HepG2 (cell line): ENCODE measurements around the gene BAIAP2L1. TPM values are rescaled to one million over a fixed set of nuclear protein-coding genes. Genes with fewer than 3 reads are reported as not detected.

ENCODE experiments used
- AFF4 ChIP-seq: sonication (generic); formaldehyde crosslinking; IDR thresholded peaks from 2 replicates; pipeline ENCODE4 v1.4.0; 2020; ENCODE audit warnings: missing genetic modification reagents
- CBX2 ChIP-seq, 2 experiments: fragments of 200-600 bp in 1 of 2; sonication (generic); formaldehyde crosslinking in 1 of 2; IDR thresholded peaks; 2 replicates each; pipeline versions ENCODE4 v1.7.0 to v1.8.1; 2018 to 2022; ENCODE audit warnings: low read depth in 2 of 2, low read length in 1 of 2, mild to moderate bottlenecking in 1 of 2, missing genetic modification reagents in 1 of 2
- DR1 ChIP-seq: sonication (generic); formaldehyde crosslinking; IDR thresholded peaks from 2 replicates; pipeline ENCODE4 v1.8.0; 2021; ENCODE audit warnings: mild to moderate bottlenecking, missing genetic modification reagents, inconsistent platforms
- FOXO1 ChIP-seq: sonication (generic); formaldehyde crosslinking; IDR thresholded peaks from 2 replicates; pipeline ENCODE4 v1.4.0; 2020; ENCODE audit warnings: missing genetic modification reagents
- HMG20A ChIP-seq: IDR thresholded peaks from 2 replicates; pipeline ENCODE4 v1.6.1; 2016; ENCODE audit warnings: borderline replicate concordance
- HNF4A ChIP-seq: sonication (generic); formaldehyde crosslinking; IDR thresholded peaks from 2 replicates; pipeline ENCODE4 v1.4.0; 2020; ENCODE audit warnings: missing genetic modification reagents
- KLF9 ChIP-seq: IDR thresholded peaks from 2 replicates; pipeline ENCODE4 v1.6.1; 2016; ENCODE audit warnings: low read depth
- MAFF ChIP-seq: IDR thresholded peaks from 2 replicates; pipeline ENCODE4 v1.6.1; 2011; ENCODE audit warnings: low read depth, low read length, improper control_type of control experiment
- MATR3 ChIP-seq: sonication (generic); formaldehyde crosslinking; IDR thresholded peaks from 2 replicates; pipeline ENCODE4 v1.4.0; 2020; ENCODE audit warnings: missing genetic modification reagents
- MIXL1 ChIP-seq: IDR thresholded peaks from 2 replicates; pipeline ENCODE4 v1.6.1; 2016
- MTA1 ChIP-seq: sonication (generic); formaldehyde crosslinking; IDR thresholded peaks from 2 replicates; pipeline ENCODE4 v1.4.0; 2020; ENCODE audit warnings: missing genetic modification reagents, mild to moderate bottlenecking, borderline replicate concordance
- NFIB ChIP-seq: sonication (generic); formaldehyde crosslinking; IDR thresholded peaks from 2 replicates; pipeline ENCODE4 v1.9.0; 2021; ENCODE audit warnings: missing genetic modification reagents, mild to moderate bottlenecking, borderline replicate concordance
- NR2F1 ChIP-seq, 2 experiments: fragments of 450-650 bp in 1 of 2; formaldehyde crosslinking in 1 of 2; IDR thresholded peaks; 2 replicates each; pipeline versions ENCODE4 v1.5.0 to v1.6.1; 2016 to 2020; ENCODE audit warnings: mild to moderate bottlenecking in 1 of 2, missing compliant biosample characterization in 1 of 2, missing genetic modification reagents in 1 of 2, moderate library complexity in 1 of 2
- NR3C1 ChIP-seq: sonication (generic); formaldehyde crosslinking; IDR thresholded peaks from 2 replicates; pipeline ENCODE4 v1.4.0; 2020; ENCODE audit warnings: missing genetic modification reagents
- RBM22 ChIP-seq: fragments of 200-400 bp; formaldehyde crosslinking; optimal IDR thresholded peaks from 2 replicates; pipeline ENCODE3; 2017; ENCODE audit warnings: mild to moderate bottlenecking, low read length, moderate library complexity
- RCOR2 ChIP-seq: IDR thresholded peaks from 2 replicates; pipeline ENCODE4 v1.6.1; 2016; ENCODE audit warnings: missing biosample characterization, missing genetic modification reagents
- RFXAP ChIP-seq: sonication (generic); formaldehyde crosslinking; IDR thresholded peaks from 2 replicates; pipeline ENCODE4 v1.4.0; 2020; ENCODE audit warnings: missing genetic modification reagents, borderline replicate concordance
- SOX5 ChIP-seq: IDR thresholded peaks from 2 replicates; pipeline ENCODE4 v1.6.1; 2016; ENCODE audit warnings: borderline replicate concordance
- U2AF1 ChIP-seq: fragments of 200-400 bp; formaldehyde crosslinking; optimal IDR thresholded peaks from 2 replicates; pipeline ENCODE3; 2017; ENCODE audit warnings: mild to moderate bottlenecking, low read depth, low read length
- ZBTB7B ChIP-seq: sonication (generic); formaldehyde crosslinking; IDR thresholded peaks from 2 replicates; pipeline ENCODE4 v1.4.0; 2020; ENCODE audit warnings: missing genetic modification reagents
- ZFP36 ChIP-seq: fragments of 150-350 bp; IDR thresholded peaks from 2 replicates; pipeline ENCODE4 v1.6.1; 2018; ENCODE audit warnings: borderline replicate concordance, low read length, low read depth; ENCODE audit not compliant: partially characterized antibody
- ZNF12 ChIP-seq: sonication (generic); formaldehyde crosslinking; IDR thresholded peaks from 2 replicates; pipeline ENCODE4 v1.5.0; 2020; ENCODE audit warnings: missing genetic modification reagents
- ZNF3 ChIP-seq: IDR thresholded peaks from 2 replicates; pipeline ENCODE4 v1.7.0; 2017; ENCODE audit warnings: inconsistent platforms
- ZNF331 ChIP-seq: sonication (generic); formaldehyde crosslinking; IDR thresholded peaks from 2 replicates; pipeline ENCODE4 v1.4.0; 2020; ENCODE audit warnings: missing genetic modification reagents
- ZNF598 ChIP-seq: sonication (generic); formaldehyde crosslinking; IDR thresholded peaks from 2 replicates; pipeline ENCODE4 v1.5.1; 2020; ENCODE audit warnings: mild to moderate bottlenecking, missing genetic modification reagents, borderline replicate concordance
- ZNF761 ChIP-seq: sonication (generic); formaldehyde crosslinking; conservative IDR thresholded peaks from 2 replicates; pipeline ENCODE4 v1.4.0; 2020; ENCODE audit warnings: mild to moderate bottlenecking, missing genetic modification reagents
- ZNF883 ChIP-seq: sonication (generic); formaldehyde crosslinking; IDR thresholded peaks from 2 replicates; pipeline ENCODE4 v1.5.1; 2020; ENCODE audit warnings: mild to moderate bottlenecking, missing genetic modification reagents; ENCODE audit errors: not compliant biosample characterization
- polyA plus RNA-seq, 8 experiments: library from polyadenylated mRNA; depleted of rRNA in 3 of 8; stranded (reverse) in 7 of 8; unstranded in 1 of 8; fragments of >200 nt; fragmentation: Illumina TruSeq in 4 of 8; extraction: Trizol in 4 of 8; gene quantifications; 2 replicates each; pipeline versions ENCODE4 v1.2.1 to v1.2.3, GENCODE V29; 2011 to 2016; ENCODE audit warnings: low read depth in 4 of 8, missing spikeins in 1 of 8, mixed read lengths in 1 of 8; ENCODE audit not compliant: insufficient read depth in 1 of 8
- total RNA-seq, 5 experiments: library from RNA; depleted of rRNA; stranded (reverse); fragments of >200 nt; fragmentation: Illumina TruSeq; extraction: Trizol; gene quantifications; 2 replicates each; pipeline ENCODE4 v1.2.3, GENCODE V29; 2016; ENCODE audit warnings: low read depth in 1 of 5
- TF ChIP-seq, protein P1 (sequence below): sonication (generic); formaldehyde crosslinking; IDR thresholded peaks from 2 replicates; pipeline ENCODE4 v1.4.0; 2020; ENCODE audit warnings: missing genetic modification reagents

BAIAP2L1 gene
- total and polyA plus RNA-seq, 2 of the 13 experiments (the other 11 are each of a cell fraction or from before 2014, with no cell fraction given): 13.0 to 21.5 TPM

- TF ChIP-seq RFXAP (peak; percentile 74; the same call in 1 of the 2 replicates), ZBTB7B (CRISPR knock-in tag) (peak; percentile 70; the same call in 1 of the 2 replicates), U2AF1 (no peak), ZFP36 (peak; percentile 81), RBM22 (no peak), MAFF (0 out of 2 replicates have a peak, but pooled peaks have one; percentile 1), MATR3 (CRISPR knock-in tag) (no peak), DR1 (no peak), ZNF331 (CRISPR knock-in tag) (peak; percentile 90), NR3C1 (CRISPR knock-in tag) (no peak), ZNF598 (CRISPR knock-in tag) (no peak), NFIB (CRISPR knock-in tag) (no peak), HNF4A (CRISPR knock-in tag) (peak; percentile 82), ZNF3 (peak; percentile 68; the same call in 1 of the 2 replicates), KLF9 (CRISPR knock-in tag) (peak; percentile 50; the same call in 1 of the 2 replicates), CBX2 (IDR thresholded peaks at IDR 0.05; ENCODE audit: low read depth, low read length) (no peak), CBX2 (CRISPR knock-in tag; IDR thresholded peaks at IDR 0.05; ENCODE audit: low read depth) (no peak), AFF4 (CRISPR knock-in tag) (no peak), ZNF12 (CRISPR knock-in tag) (peak; percentile 74; the same call in 1 of the 2 replicates), ZNF883 (CRISPR knock-in tag) (no peak), HMG20A (peak; percentile 82; the same call in 1 of the 2 replicates), RCOR2 (CRISPR knock-in tag) (peak; percentile 93), FOXO1 (CRISPR knock-in tag) (peak; percentile 92), SOX5 (CRISPR knock-in tag) (peak; percentile 88), NR2F1 (CRISPR knock-in tag; IDR thresholded peaks at IDR 0.05) (peak; percentile 81 to 84), MIXL1 (CRISPR knock-in tag) (peak; percentile 54; the same call in 1 of the 2 replicates), ZNF761 (CRISPR knock-in tag) (peak; percentile 72; the same call in 1 of the 2 replicates), MTA1 (CRISPR knock-in tag) (peak; percentile 59; the same call in 1 of the 2 replicates)
- TF ChIP-seq, protein P1, sequence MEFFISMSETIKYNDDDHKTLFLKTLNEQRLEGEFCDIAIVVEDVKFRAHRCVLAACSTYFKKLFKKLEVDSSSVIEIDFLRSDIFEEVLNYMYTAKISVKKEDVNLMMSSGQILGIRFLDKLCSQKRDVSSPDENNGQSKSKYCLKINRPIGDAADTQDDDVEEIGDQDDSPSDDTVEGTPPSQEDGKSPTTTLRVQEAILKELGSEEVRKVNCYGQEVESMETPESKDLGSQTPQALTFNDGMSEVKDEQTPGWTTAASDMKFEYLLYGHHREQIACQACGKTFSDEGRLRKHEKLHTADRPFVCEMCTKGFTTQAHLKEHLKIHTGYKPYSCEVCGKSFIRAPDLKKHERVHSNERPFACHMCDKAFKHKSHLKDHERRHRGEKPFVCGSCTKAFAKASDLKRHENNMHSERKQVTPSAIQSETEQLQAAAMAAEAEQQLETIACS (CRISPR knock-in tag): no peak
Measured at GRCh38 chr7:98418636-98419315, 17.9 kb upstream of the BAIAP2L1 start (continued).
